OCI-LY7 (cell line): ENCODE data around the gene EIF4B. TPM values are rescaled to one million over a fixed set of nuclear protein-coding genes. Genes with fewer than 3 reads are reported as not detected.

ENCODE experiments used
- BruUV-seq: library from RNA; stranded (reverse); fragments of 400-500 nt; replicated peaks from 2 replicates; lab custom pipeline; 2021; lab: Mats Ljungman, UMichigan
- CTCF ChIA-PET: fragments of 300-600 bp; sonication (Branson Sonifier 250); formaldehyde crosslinking; loops from one replicate; lab custom pipeline; 2022; ENCODE audit warnings: antibody characterized with exemption; ENCODE audit not compliant: unreplicated experiment; lab: Charles Lee
- POLR2A ChIA-PET: fragments of 300-600 bp; sonication (Branson Sonifier 250); formaldehyde crosslinking; loops from one replicate; lab custom pipeline; 2022; ENCODE audit warnings: antibody characterized with exemption; lab: Charles Lee
- DNase-seq: peaks from one replicate; pipeline ENCODE4 v3.0.0-alpha.2; 2015; ENCODE audit warnings: low spot score
- H2AFZ ChIP-seq: fragments of 200-600 bp; sonication (generic), shearing (Covaris generic); 2 replicates; pipeline ENCODE4 v1.6.1; 2014; ENCODE audit warnings: mild to moderate bottlenecking, antibody characterized with exemption, low read length, moderate library complexity
- H3K27ac ChIP-seq: fragments of 200-600 bp; sonication (generic); 2 replicates; pipeline ENCODE4 v1.5.1; 2014; ENCODE audit warnings: mixed run types, low read depth, mild to moderate bottlenecking, moderate library complexity, low read length, inconsistent platforms; ENCODE audit not compliant: poor library complexity, severe bottlenecking
- H3K36me3 ChIP-seq: fragments of 200-600 bp; sonication (generic); 2 replicates; pipeline ENCODE4 v1.6.1; 2014; ENCODE audit warnings: mild to moderate bottlenecking, antibody characterized with exemption, low read length, moderate library complexity, mixed read lengths; ENCODE audit not compliant: insufficient read depth
- H3K4me1 ChIP-seq: fragments of 200-600 bp; sonication (generic); 2 replicates; pipeline ENCODE4 v1.5.1; 2014; ENCODE audit warnings: mild to moderate bottlenecking, low read length; ENCODE audit not compliant: insufficient read depth, poor library complexity, severe bottlenecking
- H3K4me2 ChIP-seq: fragments of 200-600 bp; sonication (generic); 2 replicates; pipeline ENCODE4 v1.6.1; 2014; ENCODE audit warnings: mild to moderate bottlenecking, low read length
- H3K4me3 ChIP-seq: fragments of 200-600 bp; sonication (generic); 2 replicates; pipeline ENCODE4 v1.5.1; 2014; ENCODE audit warnings: mild to moderate bottlenecking, low read depth, low read length; ENCODE audit not compliant: poor library complexity, severe bottlenecking
- H3K79me2 ChIP-seq: fragments of 200-600 bp; sonication (generic); 2 replicates; pipeline ENCODE4 v1.6.1; 2016; ENCODE audit warnings: low read depth, mild to moderate bottlenecking, low read length, moderate library complexity, mixed read lengths; ENCODE audit not compliant: insufficient read depth
- H3K9me2 ChIP-seq: fragments of 200-600 bp; sonication (generic); 2 replicates; pipeline ENCODE4 v1.6.1; 2016; ENCODE audit warnings: mild to moderate bottlenecking, low read length, mixed read lengths; ENCODE audit not compliant: insufficient read depth
- H3K9me3 ChIP-seq: fragments of 200-600 bp; sonication (generic); 2 replicates; pipeline ENCODE4 v1.6.1; 2014; ENCODE audit warnings: mild to moderate bottlenecking, mixed run types, low read length, mixed read lengths
- H4K20me1 ChIP-seq: fragments of 200-600 bp; sonication (generic); 2 replicates; pipeline ENCODE4 v1.6.1; 2014; ENCODE audit warnings: mild to moderate bottlenecking, antibody characterized with exemption, low read length, moderate library complexity, mixed read lengths; ENCODE audit not compliant: insufficient read depth
- CTCF ChIP-seq: fragments of 200-600 bp; sonication (generic); conservative IDR thresholded peaks from 2 replicates; pipeline ENCODE4 v1.5.1; 2014; ENCODE audit warnings: mild to moderate bottlenecking, antibody characterized with exemption, low read length, moderate library complexity, mixed read lengths
- EZH2phosphoT487 ChIP-seq: fragments of 200-600 bp; sonication (generic); IDR thresholded peaks from 2 replicates; pipeline ENCODE4 v1.6.1; 2018; ENCODE audit warnings: low read depth, borderline replicate concordance, mild to moderate bottlenecking, mixed run types, antibody characterized with exemption, low read length, moderate library complexity, mixed read lengths
- intact Hi-C: fragments of 100-400 bp; cut with micrococcal nuclease; formaldehyde crosslinking; loops from one replicate; pipeline ENCODE4 v1.10.0; 2022; ENCODE audit not compliant: unreplicated experiment
- total RNA-seq, 2 experiments: library from RNA; depleted of rRNA in 1 of 2; stranded (reverse); fragments of >200 nt in 1 of 2; shearing (Covaris generic) in 1 of 2; gene quantifications; 2 replicates each; pipeline ENCODE4 v1.2.3, GENCODE V29; 2014 to 2022

The EIF4B gene
- total RNA-seq, 2 experiments from 2014 or later: 645 to 745 TPM

GRCh38 chr12:53058674-53059433, 52.6 kb downstream of the EIF4B start:
- POLR2A ChIA-PET: no interaction called here
- Histone ChIP-seq H3K27ac (no peak overlapping the region), H3K4me2 (no peak overlapping the region), H4K20me1 (no peaks in the 10 kb centered on the region), H3K4me1 (peaks cover 1% of the 10 kb centered on the region), H3K79me2 (no peaks in the 10 kb centered on the region), H3K36me3 (no peaks in the 10 kb centered on the region), H3K4me3 (no peak overlapping the region), H3K9me2 (no peaks in the 10 kb centered on the region), H2AFZ (no peak overlapping the region), H3K9me3 (no peaks in the 10 kb centered on the region)
- intact Hi-C loops: no loop called here
- TF ChIP-seq EZH2phosphoT487: no peak
- no peak for TF ChIP-seq CTCF
- CTCF ChIA-PET: no interaction called here
- BruUV-seq: no TSS peak
- no peak for DNase-seq

GRCh38 chr12:53059434-53060063, 53.3 kb downstream of the EIF4B start:
- Histone ChIP-seq H4K20me1 (no peaks in the 10 kb centered on the region), H2AFZ (no peak overlapping the region), H3K4me2 (no peak overlapping the region), H3K36me3 (no peaks in the 10 kb centered on the region), H3K79me2 (no peaks in the 10 kb centered on the region), H3K27ac (no peak overlapping the region), H3K4me1 (no peaks in the 10 kb centered on the region), H3K9me2 (no peaks in the 10 kb centered on the region), H3K4me3 (no peak overlapping the region), H3K9me3 (no peaks in the 10 kb centered on the region)
- ChIA-PET POLR2A (interaction anchor here (0.6 kb wide), 1 partner anchor 29 kb away, joined by 3 read pairs; no protein-coding TSS in a partner anchor), CTCF (no interaction called here)
- intact Hi-C loops: no loop called here
- BruUV-seq: no TSS peak
- TF ChIP-seq EZH2phosphoT487: no peak
- TF ChIP-seq CTCF: no peak
- DNase-seq: no peak
